Vagina (tissue), 2 donors: Measurements from ENCODE around the gene SLC44A1.

ENCODE experiments used
- CTCF ChIP-seq, 3 experiments: fragments of 450-650 bp in 2 of 3; fragments of 200-600 bp in 1 of 3; sonication (generic) in 1 of 3; IDR thresholded peaks; one replicate each; pipeline ENCODE4 v1.5.1; 2017 to 2019; ENCODE audit warnings: antibody characterized with exemption in 3 of 3, mild to moderate bottlenecking in 2 of 3, moderate library complexity in 2 of 3
- POLR2A ChIP-seq, 2 donors: fragments of 450-650 bp; IDR thresholded peaks; one replicate each; pipeline ENCODE4 v1.6.1; 2017; ENCODE audit warnings: antibody characterized with exemption in 2 of 2, mild to moderate bottlenecking in 2 of 2, moderate library complexity in 2 of 2
- POLR2AphosphoS5 ChIP-seq, 2 donors: sonication (generic); formaldehyde crosslinking; IDR thresholded peaks; one replicate each; pipeline ENCODE4 v1.9.0; 2017; ENCODE audit warnings: antibody characterized with exemption in 2 of 2, mild to moderate bottlenecking in 2 of 2, low read depth in 1 of 2; ENCODE audit not compliant: insufficient read depth in 1 of 2

GRCh38 chr9:105244734-105245028, 230 bp downstream of the SLC44A1 start:
- no peak for TF ChIP-seq CTCF (IDR thresholded peaks at IDR 0.05)
- TF ChIP-seq POLR2AphosphoS5 (IDR thresholded peaks at IDR 0.05; ENCODE audit: insufficient read depth in 1 of 2, low read depth in 1 of 2) = no peak
- no peak for TF ChIP-seq POLR2A (IDR thresholded peaks at IDR 0.05)
